Fibroblast of gingiva (primary cell): ENCODE results near the gene ADARB1.
A peak's percentile ranks its signal among the peaks of the same experiment; 100 is the strongest.
"Not testable (repeated sequence)": the region's sequence is repeated elsewhere in the genome, so short reads cannot be mapped to it uniquely, and the experiment has no call there.

ENCODE experiments used
- DNase-seq: peaks from one replicate; pipeline ENCODE4 v3.0.0-alpha.2; 2011; ENCODE audit warnings: low read depth

The ADARB1 gene, protein sequence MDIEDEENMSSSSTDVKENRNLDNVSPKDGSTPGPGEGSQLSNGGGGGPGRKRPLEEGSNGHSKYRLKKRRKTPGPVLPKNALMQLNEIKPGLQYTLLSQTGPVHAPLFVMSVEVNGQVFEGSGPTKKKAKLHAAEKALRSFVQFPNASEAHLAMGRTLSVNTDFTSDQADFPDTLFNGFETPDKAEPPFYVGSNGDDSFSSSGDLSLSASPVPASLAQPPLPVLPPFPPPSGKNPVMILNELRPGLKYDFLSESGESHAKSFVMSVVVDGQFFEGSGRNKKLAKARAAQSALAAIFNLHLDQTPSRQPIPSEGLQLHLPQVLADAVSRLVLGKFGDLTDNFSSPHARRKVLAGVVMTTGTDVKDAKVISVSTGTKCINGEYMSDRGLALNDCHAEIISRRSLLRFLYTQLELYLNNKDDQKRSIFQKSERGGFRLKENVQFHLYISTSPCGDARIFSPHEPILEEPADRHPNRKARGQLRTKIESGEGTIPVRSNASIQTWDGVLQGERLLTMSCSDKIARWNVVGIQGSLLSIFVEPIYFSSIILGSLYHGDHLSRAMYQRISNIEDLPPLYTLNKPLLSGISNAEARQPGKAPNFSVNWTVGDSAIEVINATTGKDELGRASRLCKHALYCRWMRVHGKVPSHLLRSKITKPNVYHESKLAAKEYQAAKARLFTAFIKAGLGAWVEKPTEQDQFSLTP

DNA sequence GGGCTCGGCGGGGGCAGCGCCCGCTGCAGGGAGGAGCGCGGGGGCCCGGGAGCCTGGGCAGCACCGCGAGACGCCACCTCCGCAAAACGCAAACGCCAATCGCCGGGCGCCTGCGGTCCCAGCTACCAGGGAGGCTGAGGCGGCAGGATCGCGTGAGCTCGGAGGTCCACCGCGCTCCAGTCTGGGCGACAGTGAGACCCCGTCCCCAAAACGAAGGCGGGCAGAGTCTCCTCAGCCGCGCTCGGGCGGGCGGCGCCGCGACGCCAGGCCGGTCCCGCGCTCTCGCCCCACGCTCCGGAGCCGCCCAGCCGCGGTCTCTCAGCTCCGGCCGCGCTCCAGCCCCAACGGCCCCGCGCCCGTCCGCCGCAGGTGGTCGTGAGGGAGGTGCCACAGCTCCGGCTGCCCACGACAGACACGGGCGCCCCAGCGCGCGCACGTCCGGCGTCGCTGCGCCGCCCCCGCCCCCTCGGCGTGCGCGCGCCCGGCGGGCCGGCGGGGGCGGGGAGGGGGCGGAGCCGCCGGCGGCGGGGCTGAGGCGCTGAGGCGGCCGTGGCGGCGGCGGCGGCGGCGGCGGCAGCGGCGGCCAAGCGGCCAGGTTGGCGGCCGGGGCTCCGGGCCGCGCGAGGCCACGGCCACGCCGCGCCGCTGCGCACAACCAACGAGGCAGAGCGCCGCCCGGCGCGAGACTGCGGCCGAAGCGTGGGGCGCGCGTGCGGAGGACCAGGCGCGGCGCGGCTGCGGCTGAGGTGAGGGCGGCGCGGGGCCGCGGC, at the start of gene ADARB1:
Gene ADARB1 (plus strand): TSS at position 533 of the 770 bp plus-strand sequence. CDS start 97,077 bp downstream, outside the sequence.
- DNase-seq, result peak; percentile 58

DNA sequence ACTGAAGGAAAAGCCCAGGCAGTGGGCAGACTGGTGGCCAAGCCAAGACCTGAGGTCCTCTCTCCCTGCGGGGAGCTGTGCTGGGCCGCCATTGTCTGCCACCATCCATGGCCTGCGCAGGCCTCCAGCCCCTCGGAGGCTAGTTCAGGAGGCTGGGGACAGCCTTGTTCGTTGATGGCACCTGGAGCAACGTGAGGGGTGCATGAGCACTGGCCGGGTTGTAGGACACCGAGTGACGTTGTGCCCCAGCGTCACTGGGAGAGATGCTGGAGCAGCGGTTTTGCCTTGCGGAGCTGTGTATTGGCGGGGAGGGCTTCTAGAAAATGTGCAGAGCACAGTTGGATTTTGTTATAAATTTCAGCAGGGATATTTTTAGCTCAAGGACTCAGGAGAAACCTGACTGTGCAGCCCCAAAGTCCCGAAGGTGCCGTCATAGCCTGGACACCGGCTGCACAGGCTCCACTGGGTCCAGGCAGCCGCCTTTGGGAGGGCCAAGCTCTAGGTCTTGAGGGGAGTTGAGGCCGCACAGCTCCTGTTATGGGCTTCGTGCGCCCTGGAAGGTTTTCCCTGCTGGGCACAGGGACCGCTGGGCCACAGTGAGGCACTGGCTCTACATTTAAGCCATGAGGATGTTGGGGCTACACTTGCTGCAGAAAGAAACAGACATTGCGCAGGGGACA, 48.2 kb upstream of the ADARB1 start:
- DNase-seq, result no peak

DNA sequence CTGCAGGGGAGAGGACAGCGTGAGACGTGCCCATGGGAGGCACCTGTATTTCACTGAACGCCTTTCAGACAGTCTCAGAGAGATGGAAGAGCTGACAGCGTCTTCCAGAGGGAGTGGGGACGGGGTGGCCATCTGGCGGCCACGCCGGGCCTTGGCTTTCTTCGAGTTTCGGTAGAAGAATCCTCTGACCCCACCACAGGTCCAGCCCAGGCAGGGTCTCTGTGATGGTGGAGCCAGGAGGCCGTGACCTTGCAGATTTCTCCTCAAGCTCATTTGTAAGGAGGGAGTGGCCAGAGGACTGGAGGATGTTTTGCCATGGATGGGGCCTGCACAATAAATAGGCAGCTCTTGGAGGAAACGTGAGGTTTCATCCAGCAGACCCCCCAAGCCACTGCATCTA, 47.6 kb upstream of the ADARB1 start:
- no peak for DNase-seq

DNA sequence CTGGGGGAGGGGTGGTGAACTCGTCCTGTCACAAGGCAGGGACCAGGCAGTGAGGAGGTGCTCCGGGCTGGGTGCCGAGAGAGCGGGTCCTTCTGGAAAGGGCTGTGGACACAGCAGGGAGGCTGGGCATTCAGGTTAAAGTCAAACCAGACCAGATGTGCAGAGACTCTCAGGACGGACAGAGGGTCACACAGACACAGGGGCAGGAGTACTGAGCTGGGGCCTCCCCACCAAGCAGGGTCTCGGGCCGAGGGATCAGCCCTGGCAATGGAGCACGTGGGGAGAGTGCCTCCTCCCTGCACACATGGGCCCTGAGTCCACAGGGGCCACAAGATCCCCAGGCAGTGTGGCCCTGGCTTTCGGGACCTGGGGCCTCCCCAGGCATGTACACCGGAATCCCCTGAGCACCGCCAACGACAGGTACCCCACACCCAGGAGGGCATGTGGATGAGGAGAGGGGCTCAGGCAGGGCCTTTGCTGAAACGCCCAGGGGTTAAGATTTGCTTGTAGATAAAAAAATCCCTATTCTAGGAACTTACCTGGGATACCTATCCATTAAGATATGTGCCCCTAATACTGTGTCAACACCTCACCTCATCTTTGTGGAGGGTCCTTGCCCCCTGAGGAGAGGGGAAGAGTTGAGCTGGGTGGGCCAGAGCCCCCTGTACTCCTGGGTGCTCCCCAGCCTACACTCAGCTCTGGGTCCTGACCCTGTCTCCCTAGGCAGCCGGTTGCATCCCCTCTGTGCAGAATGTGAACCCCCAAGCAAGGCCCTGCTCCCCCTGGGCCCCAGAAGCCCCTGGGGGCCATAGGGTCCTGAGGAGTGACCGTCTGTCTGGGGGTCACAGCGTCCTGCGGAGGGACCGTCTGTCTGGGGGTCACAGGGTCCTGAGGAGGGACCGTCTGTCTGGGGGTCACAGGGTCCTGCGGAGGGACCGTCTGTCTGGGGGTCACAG, 46.9 kb upstream of the ADARB1 start:
- no peak for DNase-seq

DNA sequence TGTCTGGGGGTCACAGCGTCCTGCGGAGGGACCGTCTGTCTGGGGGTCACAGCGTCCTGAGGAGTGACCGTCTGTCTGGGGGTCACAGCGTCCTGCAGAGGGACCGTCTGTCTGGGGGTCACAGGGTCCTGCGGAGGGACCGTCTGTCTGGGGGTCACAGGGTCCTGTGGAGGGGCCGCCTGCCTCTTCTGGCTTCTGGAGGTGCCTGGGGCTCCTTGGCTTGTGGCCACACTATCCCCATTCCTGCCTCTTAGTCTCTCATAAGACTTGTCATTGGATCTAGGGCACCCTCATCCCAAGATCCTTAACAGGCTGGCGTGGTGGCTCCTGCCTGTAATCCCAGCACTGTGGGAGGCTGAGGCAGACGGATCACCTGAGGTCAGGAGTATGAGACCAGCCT, 45.7 kb upstream of the ADARB1 start:
- not testable (repeated sequence) for DNase-seq

DNA sequence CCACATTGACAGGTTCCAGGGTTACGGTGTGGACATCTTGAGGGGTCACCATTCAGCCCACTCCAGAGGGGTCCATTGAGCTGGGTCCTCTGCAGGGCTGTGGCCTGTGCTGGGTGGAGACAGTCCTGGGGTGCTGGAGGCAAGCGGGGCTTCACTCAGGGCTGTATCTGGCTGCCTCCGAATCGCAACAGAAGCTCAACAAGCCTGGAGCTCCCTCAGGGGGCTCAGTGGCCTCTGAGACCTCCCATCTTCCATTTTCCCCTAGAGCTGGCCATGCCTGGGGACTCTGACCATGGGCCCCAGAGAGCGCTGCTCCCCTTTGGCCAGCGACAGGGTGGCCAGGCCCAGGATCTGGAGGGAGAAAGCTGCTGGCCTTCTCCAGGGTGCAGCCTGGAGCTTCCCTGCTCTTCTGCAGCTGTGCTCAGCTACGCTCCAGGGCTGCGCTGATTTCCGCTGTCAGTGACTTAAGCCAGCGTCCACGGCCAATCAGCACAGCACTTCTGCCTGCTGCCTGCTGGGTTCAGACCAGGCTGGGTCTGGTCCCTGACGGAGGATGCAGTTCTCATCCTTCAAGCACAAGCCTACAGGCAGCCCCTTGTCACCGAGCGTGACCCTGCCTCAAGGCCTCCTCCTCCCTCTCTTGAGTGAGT, 45.0 kb upstream of the ADARB1 start:
- peak; percentile 37 for DNase-seq

DNA sequence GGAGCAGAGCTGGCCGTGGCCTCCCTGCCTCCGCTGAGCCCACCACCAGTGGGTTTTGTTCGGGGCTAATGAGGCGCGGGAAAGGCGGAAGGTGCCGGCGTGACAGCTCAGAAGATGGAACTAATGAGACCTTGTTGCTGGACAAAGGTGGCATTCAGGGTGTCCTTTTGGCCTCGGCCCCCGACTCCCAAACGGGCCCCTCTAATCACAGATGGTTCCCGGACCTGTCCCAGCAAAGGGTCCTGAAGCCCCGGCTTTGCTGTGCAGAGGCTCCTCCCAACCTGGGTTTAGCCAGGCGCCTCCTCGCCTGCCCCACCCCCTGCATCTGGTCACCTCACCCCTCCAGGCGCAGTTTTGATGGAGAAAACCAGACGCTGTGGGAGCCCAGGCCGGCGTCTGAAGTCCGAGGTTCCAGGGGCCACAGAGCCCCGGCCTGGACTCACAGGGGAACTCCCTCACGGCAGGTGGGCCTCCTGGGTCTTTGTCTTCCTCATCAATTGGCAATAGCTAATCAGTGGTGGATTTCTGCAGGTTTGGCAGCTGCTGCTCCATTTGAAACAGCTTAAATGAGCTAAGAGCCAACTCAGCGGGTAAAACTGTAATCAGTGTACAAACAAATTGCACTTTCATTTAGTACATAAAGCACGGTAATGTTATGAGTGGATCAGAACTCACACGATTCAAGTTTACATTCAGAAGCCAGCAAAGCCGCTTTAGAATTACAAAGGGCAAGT, 44.3 kb upstream of the ADARB1 start:
- no peak for DNase-seq

DNA sequence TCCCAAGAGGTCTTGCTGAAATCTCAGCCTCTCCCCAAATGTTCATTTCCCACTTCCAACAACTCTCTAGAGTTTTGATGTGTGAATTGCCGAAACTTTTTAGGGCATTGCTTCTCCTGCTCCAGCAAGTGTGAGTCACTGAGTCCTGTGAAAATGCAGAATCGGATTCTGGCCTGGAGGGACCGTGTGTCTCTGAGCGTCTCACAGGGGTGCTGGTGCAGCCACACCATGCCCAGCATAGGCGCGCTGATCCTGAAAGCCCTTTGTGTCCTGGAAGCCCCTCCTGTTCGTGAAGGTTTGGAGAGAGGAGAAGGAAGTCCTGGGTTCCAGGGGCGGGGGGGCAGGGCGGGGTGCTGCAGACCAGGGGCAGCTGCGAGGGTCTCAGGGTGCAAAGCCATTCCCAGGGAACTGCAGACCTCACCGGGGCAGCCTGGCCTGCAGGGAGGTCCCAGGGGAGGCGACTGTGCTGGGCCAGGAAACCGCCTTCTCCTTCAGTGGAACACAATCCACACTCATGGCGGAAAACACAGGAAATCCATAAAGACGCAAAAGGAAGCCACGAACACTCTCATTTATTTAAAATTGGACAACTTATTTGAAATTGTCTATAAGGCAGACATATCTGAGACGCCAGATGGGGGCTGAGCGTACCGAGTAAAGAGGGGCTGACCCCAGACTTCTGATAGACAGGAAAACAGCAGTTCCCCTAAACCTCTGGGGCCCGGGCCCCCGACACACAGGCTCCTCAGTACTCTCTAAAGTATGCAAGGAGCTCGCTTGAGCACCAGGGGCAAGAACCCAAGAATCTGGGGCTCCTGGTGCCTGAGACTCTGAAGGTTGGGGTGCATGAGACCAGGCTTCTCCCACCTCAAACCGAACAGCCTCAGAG, 43.5 kb upstream of the ADARB1 start:
- peak; percentile 86 for DNase-seq

DNA sequence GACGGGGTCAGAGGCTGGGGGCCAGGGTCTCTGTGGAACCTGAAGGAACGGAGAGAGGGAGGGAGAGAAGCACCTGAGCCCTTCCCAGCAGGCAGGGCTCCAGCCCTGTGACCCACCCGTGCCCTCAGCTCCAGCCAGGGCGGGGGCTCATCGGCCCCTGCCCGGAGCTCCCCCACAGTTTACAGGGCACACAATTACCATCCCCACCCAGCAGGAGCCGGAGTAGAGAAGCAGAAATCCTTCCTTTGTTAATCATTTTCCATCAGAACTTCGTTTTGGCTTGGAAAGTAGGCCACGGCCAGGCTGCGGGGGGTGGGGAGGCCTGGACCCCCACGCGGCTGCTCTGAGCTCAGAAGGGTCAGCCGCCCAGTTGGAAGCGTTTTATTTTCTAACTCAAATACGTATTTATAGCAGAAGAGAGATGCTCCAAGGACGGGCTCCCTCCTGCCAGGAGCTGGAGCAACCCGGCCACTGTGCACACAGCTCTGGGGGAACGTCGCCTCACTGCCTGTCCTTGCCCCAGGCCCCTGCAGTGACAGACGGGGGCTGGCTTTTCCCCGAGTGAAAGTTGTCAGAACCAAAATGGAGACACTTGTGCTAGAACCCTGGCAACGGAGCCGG, 42.7 kb upstream of the ADARB1 start:
- no peak for DNase-seq

DNA sequence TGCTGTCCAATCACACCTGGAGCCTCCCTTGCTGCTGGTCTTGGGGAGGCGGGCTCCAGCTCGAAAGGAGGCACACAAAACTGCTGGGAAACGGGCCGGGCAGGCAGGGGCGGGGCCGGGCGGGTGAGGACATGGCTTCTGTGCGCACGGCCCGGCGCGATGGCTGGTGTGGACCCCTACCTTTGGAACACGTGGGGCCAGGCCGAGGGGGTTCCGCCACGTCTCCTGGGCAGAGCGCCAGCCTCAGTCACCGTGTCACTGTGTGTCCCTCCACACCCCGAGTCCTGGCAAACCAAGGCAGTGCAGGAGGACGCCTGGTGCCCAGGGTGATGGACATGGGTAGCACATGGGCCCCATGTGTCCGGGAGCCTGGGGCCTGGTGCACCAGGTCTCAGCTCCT, 42.0 kb upstream of the ADARB1 start:
- no peak for DNase-seq

DNA sequence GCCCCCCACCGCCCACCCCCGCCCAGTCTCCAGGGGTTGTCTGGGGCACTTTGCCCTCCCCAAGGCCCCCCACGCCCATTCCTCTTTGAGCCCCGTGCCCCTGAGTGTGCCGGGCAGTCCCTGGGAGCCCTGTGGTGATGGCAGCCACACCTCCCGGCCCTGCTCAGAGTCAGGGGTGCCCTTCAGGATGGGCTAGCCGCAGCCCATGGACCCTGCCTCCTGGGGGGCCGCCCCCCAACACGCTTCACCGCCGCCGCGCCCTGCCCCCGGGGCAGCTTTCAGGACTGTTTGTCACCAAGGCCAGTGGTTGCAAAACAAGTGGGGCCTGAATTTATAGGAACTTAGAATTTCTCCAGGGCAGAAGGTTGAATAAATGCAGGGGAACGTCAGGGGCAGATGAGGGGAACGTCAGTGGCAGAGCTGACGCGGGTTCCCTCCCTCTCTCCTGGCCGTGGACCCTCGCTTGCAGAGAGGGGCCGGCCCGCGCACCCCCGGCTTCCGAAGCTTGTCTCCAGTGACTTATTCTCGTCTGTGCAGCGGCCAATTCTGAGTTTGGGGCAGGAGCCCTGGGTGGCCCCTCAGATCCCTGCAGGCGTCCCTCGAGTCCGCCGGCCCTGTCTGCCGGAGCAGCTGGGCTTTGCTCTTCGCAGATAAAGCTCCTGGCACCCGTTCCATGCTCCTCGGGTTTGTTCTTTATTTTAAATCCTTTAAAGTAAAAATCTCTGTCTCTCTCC, 41.2 kb upstream of the ADARB1 start:
- no peak for DNase-seq

DNA sequence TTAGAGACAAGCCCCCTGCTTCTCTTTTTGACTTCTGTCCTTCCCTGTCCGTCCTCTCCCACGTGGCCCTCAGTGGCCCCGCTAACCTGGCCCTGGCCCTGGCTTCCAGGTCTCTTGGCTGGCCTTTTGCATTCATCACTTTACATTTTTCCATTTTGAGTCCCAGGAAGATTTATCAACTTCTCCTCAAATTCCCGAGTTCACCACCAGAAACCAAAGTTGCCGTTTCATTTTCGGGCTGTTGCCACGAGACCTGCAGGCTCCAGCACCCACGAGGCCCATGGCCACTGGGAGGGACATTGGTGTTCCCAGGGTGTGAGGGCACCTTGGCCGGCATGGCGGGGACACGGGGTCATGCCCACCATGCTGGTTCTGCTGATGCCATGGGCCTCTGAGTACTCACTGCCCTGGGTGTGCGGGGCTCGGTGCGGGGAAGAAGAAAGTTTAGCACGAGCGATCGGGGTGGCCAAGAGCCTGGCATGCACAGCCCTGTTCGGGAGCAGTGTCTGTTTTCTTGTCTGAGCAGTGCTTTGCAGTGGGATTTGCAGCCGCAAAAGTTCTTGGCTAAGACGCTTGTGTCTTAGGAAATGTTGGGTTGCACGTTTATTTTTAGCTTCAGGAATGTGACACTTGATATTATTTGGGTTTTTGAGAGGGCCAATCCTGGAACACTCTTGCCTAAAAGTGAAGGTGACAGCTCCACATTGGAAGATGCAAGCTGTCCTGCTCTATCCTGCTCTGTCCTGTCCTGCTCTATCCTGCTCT, 40.4 kb upstream of the ADARB1 start:
- DNase-seq, result peak; percentile 94

DNA sequence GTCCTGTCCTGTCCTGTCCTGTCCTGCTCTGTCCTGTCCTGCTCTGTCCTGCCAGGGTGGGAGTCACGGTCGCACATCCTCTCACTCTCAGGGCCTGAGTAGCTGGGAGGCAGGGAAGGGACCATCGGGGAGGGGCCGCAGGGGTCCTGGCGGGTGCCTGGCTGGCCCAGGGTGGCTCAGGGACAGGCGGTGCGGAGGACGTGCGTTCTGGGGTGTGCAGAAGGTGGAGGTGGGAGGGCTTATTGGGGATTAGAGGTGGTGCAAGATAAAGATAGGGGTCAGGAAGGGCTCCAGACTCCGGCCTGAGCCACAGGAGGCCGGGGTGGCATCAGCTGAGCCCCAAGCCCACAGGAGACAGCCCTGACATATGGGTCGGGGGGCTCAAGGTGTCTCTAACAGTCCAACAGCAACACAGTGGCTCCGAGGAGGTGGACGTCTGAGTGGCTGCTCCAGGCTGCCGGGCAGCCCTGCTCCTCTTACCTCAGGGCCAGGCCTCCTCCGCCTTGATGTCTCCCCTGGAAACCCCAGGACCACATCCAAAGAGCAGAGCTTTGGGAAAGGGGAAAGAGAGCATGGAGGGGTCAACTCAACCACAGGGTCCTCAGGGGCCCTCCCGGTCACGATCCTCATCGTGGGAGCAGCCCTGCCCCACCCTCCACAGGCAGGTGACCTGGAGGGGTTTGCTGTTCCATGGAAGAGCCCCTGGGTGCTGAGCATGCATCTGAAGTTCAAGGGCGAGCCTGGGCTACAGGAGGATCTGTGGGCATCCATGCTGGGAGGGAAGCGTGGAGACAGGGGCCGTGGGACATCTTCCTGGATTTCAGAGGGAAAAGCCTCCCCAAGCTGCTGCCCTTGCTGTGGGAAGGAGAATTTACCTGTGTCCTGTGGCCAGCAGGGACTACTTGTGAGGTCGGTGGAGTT, 39.6 kb upstream of the ADARB1 start:
- no peak for DNase-seq

DNA sequence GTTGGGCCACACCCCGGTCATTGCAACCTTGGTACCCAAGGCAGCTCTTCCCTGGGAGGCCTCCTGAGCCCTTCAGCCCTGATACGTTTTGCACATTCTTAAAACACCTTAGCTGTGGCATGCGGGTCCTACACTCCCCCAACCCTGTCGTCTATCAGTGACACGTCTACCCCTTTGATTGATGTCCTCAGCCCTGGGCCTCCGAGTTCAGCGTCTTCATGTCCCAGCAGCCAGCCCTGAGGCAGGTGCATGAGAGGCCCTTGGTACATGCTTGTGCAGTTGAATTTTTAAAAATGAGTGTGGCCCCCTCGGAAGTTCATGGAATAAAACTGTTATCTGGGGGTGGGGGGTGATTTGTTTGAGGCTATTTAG, 38.9 kb upstream of the ADARB1 start:
- no peak for DNase-seq

DNA sequence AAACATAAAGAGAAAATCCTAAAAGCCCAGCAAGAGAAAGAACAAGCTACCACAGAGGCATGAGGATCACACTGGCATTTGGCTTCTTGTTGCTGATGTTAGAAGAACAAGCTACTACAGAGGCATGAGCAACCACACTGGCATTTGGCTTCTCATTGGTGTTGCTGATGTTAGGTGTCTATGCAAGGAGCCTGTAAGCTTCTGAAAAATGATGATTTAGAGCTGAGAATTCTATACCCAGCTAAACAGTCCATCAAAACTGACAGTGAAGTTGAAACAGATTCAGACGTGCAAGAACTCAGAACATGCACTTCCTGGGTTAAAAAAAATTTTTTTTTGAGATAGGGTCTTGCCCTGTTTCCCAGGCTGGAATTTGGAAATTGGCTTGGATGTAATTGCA, 37.8 kb upstream of the ADARB1 start:
- DNase-seq, result no peak

DNA sequence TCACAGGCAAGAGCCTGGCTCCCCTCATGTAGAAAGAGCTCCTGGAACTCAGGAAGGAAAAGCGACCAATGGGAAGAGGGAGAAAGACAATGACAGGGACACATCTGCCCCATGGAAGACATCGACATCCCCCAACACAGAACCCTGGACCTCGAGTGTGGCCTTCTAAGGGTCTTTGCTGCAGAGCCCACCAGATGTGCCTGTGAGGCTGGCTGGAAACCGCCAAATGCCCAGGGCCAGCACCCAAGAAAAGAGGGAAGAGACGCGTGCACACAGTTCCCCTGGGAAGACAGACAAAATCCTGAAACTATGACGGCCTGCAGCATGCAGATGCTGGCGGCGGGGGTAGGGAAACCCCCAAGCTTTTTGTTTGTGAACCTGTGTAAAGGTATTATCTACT, 36.4 kb upstream of the ADARB1 start:
- no peak for DNase-seq
